ENCODE results near the gene PCDHB9.

DNA sequence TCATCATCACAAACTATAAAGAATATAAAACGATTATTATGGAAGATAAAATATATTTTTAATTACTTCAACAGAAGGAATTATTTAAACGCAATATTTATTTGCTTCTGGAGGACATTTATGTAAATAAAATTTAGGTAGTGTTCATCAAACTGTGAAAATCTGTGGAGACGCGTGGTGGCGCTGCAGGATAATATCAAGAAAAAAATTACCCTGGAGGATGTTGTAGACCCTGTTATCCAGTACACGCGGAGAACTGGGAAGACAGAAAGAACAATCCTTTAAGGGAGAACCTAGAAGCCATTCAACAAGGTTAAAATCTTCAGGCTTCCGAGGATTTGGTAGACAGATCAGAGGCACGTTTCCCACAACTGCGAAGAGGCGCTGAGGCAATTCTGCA, 21.5 kb downstream of the PCDHB9 start, which contains the start of gene PCDHB12:
- TF ChIP-seq, protein P1, sequence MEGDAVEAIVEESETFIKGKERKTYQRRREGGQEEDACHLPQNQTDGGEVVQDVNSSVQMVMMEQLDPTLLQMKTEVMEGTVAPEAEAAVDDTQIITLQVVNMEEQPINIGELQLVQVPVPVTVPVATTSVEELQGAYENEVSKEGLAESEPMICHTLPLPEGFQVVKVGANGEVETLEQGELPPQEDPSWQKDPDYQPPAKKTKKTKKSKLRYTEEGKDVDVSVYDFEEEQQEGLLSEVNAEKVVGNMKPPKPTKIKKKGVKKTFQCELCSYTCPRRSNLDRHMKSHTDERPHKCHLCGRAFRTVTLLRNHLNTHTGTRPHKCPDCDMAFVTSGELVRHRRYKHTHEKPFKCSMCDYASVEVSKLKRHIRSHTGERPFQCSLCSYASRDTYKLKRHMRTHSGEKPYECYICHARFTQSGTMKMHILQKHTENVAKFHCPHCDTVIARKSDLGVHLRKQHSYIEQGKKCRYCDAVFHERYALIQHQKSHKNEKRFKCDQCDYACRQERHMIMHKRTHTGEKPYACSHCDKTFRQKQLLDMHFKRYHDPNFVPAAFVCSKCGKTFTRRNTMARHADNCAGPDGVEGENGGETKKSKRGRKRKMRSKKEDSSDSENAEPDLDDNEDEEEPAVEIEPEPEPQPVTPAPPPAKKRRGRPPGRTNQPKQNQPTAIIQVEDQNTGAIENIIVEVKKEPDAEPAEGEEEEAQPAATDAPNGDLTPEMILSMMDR (IDR thresholded peaks at IDR 0.05), result no peak
- TF ChIP-seq POLR2A (IDR thresholded peaks at IDR 0.05), result no peak
